ENCODE data around the gene ZBTB43.
A peak's percentile ranks its signal among the peaks of the same experiment; 100 is the strongest.

The ZBTB43 gene

GRCh38 chr9:126859111-126859510, 54.3 kb downstream of the ZBTB43 start:
- DNase-seq (ENCODE audit: low spot score) = no peak

GRCh38 chr9:126860077-126860756, 55.4 kb downstream of the ZBTB43 start, which contains the start of gene ZBTB34:
Gene ZBTB34 (plus strand): TSS chr9:126860639. CDS start chr9:126879400, 18,761 bp downstream.
- peak; percentile 72 for DNase-seq (ENCODE audit: low spot score)

- DNase-seq (ENCODE audit: low spot score) = no peak
Measured at GRCh38 chr9:126860757-126861466, 56.1 kb downstream of the ZBTB43 start.

DNA sequence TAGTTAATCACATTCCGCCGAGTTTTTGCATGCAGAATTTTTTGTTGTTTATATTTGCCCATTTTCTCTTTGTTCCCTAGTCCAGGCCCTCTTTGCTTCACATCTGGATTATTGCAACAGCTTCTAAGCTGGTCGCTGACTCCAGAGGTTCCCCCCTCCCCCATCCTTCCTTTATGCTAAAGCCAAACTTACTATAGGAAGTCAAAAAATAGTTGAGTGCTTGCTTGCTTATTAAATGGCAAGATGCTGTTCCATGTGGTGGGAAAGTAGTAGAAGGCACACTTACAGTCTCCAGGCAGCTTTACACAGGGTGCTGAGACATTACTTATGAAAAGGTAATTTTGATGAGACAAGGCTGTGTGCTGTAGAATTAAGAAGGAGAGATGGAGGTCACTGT, 56.9 kb downstream of the ZBTB43 start:
- no peak for DNase-seq (ENCODE audit: low spot score)

DNA sequence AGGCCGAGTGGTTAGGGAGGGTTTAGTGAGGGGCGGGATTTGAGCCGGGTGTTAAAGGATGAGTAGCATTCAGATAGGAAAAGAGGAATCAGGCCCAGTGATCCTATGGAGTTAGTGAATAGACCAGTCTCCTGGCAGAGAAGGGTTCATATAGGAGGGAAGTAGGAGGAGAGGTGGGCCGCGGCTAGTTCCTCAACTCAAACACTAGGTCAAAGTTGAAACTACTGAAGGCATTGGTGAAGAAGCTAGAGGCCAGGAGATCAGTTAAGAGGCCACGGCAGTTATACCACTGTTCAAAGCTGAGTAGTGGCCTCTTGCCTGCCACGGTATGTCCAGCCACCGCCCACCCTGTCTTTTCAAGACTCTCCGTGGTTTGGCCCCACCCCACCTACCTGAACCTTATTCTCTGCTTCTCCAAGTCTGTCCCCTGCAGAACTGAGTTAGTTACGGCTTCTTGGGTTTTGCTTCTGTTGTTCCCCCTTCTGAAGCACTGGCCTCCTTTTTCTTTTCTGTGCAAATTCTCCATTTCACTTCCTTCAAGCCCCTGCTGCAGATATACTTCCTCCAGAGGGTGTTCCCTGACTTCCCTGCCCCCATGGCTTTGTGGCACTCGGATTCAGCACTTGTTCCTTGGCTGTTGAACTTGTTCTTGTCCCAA, 57.4 kb downstream of the ZBTB43 start:
- no peak for DNase-seq (ENCODE audit: low spot score)

GRCh38 chr9:126864771-126865170, 59.9 kb downstream of the ZBTB43 start:
- DNase-seq (ENCODE audit: low spot score) = no peak

GRCh38 chr9:126869368-126869767, 64.5 kb downstream of the ZBTB43 start:
- no peak for DNase-seq (ENCODE audit: low spot score)

GRCh38 chr9:126872516-126872915, 67.7 kb downstream of the ZBTB43 start:
- DNase-seq (ENCODE audit: low spot score) = no peak

GRCh38 chr9:126874546-126875314, 69.9 kb downstream of the ZBTB43 start:
- DNase-seq (ENCODE audit: low spot score) = no peak

DNA sequence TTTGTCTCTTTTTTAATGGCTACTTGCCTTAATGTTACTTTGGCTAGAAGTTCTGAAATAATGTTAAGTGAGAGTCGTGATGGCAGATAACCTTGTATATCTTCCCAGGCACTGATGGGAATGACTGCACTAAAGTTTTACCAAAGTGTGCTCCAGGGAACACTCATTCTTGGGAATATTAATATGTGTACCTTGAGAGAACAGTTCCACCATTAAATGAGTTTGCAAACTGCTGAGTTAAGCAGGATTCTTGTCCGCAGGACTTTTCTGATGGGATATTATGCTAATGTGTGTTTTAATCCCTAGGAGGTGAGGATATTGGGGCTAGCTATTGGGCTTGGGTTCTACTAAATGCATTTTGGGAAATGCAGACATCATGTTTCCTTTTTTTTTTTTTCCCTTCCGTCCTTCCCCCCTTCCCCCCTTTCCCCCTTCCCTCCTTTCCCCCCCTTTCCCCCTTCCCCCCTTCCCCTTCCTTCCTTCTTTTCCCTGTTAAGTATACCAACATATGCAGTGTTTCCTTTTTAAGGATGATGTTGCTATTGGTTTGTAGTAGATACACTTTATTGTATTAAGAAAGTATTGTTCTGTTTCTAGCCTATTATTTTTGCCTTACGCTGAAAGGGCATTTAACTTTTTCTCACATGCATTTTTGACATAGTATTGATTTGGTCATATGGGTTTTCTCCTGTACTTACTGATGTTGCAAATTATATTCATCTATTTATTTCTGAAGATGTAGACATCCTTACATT, 71.1 kb downstream of the ZBTB43 start:
- DNase-seq (ENCODE audit: low spot score) = no peak

DNA sequence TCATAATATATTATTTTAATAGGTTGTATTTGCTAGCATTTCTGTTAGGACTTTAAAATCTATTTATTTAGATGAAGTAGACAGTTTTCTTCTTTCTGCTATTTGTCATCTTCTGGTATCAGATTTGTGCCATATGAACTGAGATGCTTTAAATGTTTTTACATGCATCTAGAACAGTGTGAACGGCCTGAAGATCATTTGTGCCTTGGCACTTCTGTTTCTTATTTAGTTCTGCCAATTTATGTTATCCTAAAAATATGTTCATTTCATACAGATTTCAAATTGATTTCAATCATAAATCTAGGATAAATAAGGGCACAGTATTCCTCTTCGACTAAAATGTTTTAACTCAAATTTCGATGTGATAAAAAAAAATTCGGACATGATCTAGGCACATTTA, 71.7 kb downstream of the ZBTB43 start:
- no peak for DNase-seq (ENCODE audit: low spot score)

DNA sequence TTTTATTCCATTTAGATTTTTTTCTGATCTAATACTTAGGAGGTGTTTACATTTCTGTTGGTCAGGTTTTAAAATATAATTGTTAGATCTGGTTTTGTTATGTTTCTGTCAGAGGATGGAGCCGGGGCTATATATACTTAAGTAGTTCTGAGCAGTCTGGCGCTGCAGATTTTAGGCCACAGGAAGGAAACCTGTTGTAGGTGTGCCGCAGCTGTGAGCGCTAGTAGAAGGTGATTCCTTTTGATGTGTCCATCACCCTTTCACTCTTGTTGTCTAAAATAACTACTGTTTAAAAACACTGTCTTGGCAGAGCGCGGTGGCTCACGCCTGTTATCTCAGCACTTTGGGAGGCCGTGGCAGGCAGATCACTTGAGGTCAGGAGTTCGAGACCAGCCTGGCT, 72.6 kb downstream of the ZBTB43 start:
- peak; percentile 23 for DNase-seq (ENCODE audit: low spot score)

GRCh38 chr9:126879288-126879687, 74.4 kb downstream of the ZBTB43 start:
- DNase-seq (ENCODE audit: low spot score) = no peak

DNA sequence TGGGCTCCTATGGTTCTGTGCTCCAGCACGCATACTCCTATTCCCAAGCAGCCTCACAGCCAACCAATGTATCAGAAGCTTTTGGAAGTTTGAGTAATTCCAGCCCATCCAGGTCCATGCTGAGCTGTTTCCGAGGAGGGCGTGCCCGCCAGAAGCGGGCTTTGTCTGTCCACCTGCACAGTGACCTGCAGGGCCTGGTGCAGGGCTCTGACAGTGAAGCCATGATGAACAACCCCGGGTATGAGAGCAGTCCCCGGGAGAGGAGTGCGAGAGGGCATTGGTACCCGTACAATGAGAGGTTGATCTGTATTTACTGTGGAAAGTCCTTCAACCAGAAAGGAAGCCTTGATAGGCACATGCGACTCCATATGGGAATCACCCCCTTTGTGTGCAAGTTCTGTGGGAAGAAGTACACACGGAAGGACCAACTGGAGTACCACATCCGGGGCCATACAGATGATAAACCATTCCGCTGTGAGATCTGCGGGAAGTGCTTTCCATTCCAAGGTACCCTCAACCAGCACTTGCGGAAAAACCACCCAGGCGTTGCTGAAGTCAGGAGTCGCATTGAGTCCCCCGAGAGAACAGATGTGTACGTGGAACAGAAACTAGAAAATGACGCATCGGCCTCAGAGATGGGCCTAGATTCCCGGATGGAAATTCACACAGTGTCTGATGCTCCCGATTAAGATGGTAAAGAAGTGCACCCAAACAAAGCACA, 75.5 kb downstream of the ZBTB43 start:
- DNase-seq (ENCODE audit: low spot score) = no peak

- DNase-seq (ENCODE audit: low spot score) = no peak
Measured at GRCh38 chr9:126880947-126881332, 76.1 kb downstream of the ZBTB43 start.

GRCh38 chr9:126882746-126883145, 77.9 kb downstream of the ZBTB43 start:
- no peak for DNase-seq (ENCODE audit: low spot score)

GRCh38 chr9:126883636-126884035, 78.8 kb downstream of the ZBTB43 start:
- no peak for DNase-seq (ENCODE audit: low spot score)

GRCh38 chr9:126885131-126885641, 80.3 kb downstream of the ZBTB43 start:
- no peak for DNase-seq (ENCODE audit: low spot score)

GRCh38 chr9:126886034-126886822, 81.4 kb downstream of the ZBTB43 start:
- DNase-seq (ENCODE audit: low spot score) = no peak

- no peak for DNase-seq (ENCODE audit: low spot score)
Measured at GRCh38 chr9:126886897-126887296, 82.1 kb downstream of the ZBTB43 start.
